ENCODE data around the gene CNTNAP1. TPM values are rescaled to one million over a fixed set of nuclear protein-coding genes. Genes with fewer than 3 reads are reported as not detected.

The CNTNAP1 gene
- total RNA-seq, 2 donors from 2014 or later, result 0.61 to 2.8 TPM

DNA sequence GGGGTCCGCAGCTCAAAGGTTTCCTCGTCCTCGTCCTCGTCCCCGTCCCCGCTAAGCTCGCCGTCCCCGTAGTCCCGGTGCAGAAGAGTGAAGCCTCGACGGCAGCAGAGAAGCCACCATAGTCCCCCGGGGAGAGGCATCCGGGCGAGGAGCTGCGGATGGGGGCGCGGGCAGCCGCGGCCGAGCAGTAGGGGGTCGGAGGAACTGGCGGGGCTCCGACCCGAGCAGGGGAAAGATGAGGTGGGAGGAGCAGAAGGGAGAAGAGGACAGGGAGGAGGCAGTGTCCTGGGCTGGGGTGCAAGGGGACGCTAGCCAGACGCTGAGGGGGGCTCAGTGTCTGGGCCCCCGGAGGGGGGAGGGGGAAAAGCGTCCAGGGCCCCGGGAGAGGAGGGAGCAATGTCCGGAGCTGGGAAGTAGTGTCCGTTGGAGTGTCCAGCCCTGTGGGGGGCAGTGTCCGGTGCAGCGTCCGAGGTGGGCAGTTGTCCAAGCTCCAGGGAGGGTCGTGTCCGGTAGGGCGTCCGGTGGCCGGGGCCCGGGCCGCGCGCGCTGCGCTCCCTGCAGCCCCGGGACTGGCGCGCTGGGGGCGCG is 5.8 kb upstream of the CNTNAP1 start, which contains the start of gene PLEKHH3:
TSS of gene PLEKHH3 (minus strand) at position 571 of the 588 bp plus-strand sequence. CDS start at position 140, 431 bp downstream.
- peaks cover 11% of the 10 kb centered on the region for H3K4me1 Mint-ChIP-seq
- peak within 1 kb of the TSS; percentile 87 for H3K4me3 Mint-ChIP-seq
- peaks cover 22% of the 10 kb centered on the region for H3K27me3 Mint-ChIP-seq
- no peaks in the 10 kb centered on the region for H3K9me3 Mint-ChIP-seq
- no peak for ATAC-seq (replicated peaks)
- no peaks in the 10 kb centered on the region for H3K36me3 Mint-ChIP-seq (ENCODE audit: low read depth)
- H3K27ac Mint-ChIP-seq, result peak within 1 kb of the TSS; percentile 65

DNA sequence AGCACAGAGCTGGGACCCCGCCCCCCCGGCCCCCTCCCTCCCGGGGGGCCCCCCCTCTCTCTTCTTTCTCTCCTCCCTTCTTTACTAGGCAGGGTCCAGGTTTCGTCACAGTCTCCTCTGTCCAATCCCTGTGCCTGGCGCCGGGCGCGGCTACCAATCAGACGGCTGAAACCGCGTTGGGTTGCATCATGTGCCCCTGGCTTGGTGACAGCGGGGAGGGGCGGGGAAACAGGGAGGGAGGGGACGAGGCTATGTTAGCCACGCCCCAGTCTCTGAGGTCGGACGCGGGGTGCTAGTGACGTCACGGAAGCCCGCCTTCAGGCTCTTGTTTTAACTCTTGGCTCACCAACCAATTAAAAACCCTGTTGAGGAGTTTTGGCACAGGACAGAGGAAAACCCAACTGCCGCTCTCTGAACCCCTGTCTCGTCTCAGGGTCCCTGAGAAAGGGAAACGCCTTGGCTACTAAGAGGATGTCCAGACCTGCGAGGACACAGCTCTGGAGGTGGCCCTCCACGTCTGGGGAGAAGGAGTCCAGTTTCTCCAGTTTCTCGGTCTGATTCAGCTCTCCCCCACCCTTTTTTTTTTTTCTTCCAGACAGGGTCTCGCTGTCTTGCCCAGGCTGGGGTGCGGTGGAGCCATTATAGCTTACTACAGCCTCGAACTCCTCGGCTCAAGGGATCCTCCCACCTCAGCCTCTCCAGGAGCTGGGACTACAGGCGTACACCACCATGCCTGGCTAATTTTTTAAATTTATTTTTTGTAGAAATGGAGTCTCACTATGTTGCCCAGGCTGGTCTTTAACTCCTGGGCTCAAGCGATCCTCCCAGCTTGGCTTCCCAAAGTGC is 5.1 kb upstream of the CNTNAP1 start:
- H3K4me3 Mint-ChIP-seq, result peak overlapping the region; percentile 87
- no peaks in the 10 kb centered on the region for H3K36me3 Mint-ChIP-seq (ENCODE audit: low read depth)
- peaks cover 16% of the 10 kb centered on the region for H3K4me1 Mint-ChIP-seq
- H3K9me3 Mint-ChIP-seq, result no peaks in the 10 kb centered on the region
- ATAC-seq (replicated peaks), result peak; percentile 83
- H3K27ac Mint-ChIP-seq, result peak overlapping the region; percentile 65
- peaks cover 19% of the 10 kb centered on the region for H3K27me3 Mint-ChIP-seq

DNA sequence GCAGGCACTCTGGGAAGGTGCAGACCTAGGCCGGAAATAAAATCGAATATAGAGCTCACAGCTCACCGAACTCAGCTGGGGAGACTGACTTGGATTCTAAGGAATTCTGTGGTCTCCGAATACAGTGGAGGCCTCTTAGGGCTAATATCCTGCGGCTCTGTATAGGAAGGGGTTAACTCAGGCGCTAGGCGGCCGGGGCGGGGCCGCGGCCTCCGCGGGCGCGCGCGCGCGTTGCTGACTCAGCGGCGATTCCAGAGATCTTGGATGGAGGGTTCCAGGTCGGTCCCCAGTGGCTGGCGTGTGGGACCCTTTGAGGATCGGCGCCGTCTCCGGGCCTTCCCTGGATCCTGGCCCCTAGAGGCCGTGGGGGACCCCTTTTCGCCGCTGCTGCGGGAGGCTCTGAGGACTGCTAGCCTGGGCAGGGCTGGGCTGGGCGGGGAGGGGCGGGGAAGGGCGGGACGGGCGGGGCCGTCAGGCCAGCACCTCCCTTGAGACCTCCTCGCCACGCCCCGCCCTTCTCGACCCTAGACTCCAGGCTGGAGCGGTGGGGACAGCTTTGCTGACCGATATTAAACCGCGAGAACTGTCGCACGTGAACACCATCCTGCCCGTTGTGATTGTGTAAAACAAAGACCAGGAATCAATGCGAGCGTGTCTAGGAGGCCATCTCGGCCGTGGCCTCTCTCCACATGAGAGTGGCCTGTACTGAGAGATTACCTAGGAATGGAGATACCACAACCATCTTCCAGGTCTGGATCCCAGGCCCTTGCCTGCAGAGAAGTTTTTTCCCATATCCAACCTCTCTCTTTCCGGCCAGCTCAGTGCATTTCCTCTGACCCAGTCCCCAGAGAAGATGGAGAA is 4.2 kb upstream of the CNTNAP1 start:
- Mint-ChIP-seq H3K27ac (peak overlapping the region; percentile 65), H3K27me3 (peaks cover 22% of the 10 kb centered on the region), H3K4me3 (peak overlapping the region; percentile 87), H3K36me3 (ENCODE audit: low read depth) (no peaks in the 10 kb centered on the region), H3K4me1 (peaks cover 19% of the 10 kb centered on the region), H3K9me3 (no peaks in the 10 kb centered on the region)
- ATAC-seq (replicated peaks), result peak; percentile 43

DNA sequence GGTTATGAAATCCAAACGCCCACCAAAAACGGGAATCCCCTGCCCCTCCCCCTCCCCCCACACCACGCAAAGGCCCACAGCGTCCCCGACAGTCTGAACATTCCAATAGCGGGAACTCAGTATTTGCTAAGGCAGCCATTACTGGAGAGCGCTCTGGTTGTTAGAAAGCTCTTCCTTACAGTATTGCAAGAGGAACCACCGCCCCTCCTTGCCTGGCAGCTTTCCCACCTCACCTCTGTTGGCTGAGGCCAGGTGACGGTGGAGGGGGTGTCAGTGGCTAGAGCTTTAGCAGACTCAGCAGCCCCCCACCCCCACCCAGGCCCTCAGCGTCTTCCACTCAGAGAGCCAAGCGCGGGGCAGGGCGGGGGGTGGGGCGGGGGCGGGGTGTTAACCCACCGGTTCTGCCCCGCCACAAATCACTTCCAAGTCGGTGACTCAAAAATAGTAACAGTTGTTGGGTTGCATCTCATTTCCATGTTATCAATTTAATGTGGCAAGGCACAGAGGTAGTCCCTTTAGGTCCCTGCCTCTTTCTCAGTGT is 3.3 kb upstream of the CNTNAP1 start:
- H3K27me3 Mint-ChIP-seq, result peaks cover 27% of the 10 kb centered on the region
- no peaks in the 10 kb centered on the region for H3K9me3 Mint-ChIP-seq
- H3K27ac Mint-ChIP-seq, result peak overlapping the region; percentile 59
- no peaks in the 10 kb centered on the region for H3K36me3 Mint-ChIP-seq (ENCODE audit: low read depth)
- peaks cover 21% of the 10 kb centered on the region for H3K4me1 Mint-ChIP-seq
- peak; percentile 20 for ATAC-seq (replicated peaks)
- peak overlapping the region; percentile 87 for H3K4me3 Mint-ChIP-seq

DNA sequence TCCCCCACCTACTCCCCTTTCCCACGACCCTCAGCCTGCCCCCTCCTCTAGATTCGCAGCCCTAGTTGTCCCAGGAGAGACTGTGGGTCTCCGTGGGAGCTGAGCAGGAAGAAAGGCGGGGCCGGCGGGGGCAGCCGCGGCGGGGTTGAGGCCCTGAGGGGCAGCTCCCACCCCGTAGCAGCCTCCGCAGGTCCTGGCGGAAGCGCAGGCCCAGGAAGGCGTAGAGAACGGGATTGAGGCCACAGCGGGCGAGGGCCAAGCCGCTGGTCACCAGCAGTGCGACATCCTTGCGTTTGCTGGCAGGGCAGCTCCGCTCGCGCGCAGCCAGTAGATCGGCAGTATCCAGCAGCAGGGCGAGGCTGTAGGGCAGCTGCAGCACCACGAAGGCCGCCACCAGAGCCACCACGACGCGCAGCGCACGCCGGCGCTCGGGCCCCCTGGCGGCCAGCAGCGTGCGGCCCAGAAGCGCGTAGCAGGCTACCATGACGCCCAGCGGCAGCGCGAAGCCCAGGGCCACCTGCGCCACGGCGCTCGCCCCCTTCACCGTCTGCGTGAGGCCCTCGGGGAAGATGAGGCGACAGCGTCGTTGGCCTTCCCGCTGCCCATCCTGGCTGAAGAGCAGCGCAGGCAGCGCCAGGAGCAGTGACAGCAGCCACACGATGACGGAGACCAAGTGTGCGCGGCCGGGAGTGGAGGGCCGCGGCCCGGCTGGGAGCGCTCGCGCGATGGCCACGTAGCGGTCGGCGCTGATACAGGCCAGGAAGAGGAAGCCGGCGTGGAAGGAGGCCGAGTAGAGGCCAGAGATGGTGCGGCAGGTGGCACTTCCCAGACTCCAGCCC is 2.6 kb upstream of the CNTNAP1 start:
- peak overlapping the region; percentile 87 for H3K4me3 Mint-ChIP-seq
- H3K9me3 Mint-ChIP-seq, result no peaks in the 10 kb centered on the region
- H3K36me3 Mint-ChIP-seq (ENCODE audit: low read depth), result no peaks in the 10 kb centered on the region
- H3K4me1 Mint-ChIP-seq, result peaks cover 21% of the 10 kb centered on the region
- H3K27me3 Mint-ChIP-seq, result peaks cover 21% of the 10 kb centered on the region
- peak; percentile 52 for ATAC-seq (replicated peaks)
- no peak overlapping the region for H3K27ac Mint-ChIP-seq

DNA sequence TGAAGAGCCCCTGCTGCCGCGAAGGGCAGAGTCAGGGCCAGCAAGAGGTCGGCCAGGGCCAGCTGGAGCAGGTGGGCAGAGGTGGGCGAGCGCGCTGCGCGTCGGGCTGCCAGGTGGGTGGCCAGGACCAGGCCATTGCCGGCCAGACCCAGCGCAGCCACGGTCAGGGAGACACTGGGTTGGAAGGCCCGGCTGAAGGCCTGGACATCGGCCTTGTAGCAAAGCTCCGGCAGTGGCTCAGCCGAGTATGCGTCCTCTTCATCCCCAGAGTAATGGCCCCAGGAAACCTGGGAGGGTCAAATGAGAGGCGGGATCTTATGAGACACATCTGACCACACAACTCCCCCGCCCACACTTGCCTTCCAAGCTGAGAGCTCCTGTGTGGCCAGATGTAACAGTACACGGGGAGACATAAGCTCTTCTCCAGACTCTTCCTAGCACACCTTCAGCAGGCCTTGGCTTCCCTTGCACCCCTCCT is 2.0 kb upstream of the CNTNAP1 start:
- ATAC-seq (replicated peaks), result no peak
- Mint-ChIP-seq H3K27me3 (peaks cover 18% of the 10 kb centered on the region), H3K4me1 (peaks cover 21% of the 10 kb centered on the region), H3K27ac (no peak overlapping the region), H3K4me3 (peak overlapping the region; percentile 87), H3K36me3 (ENCODE audit: low read depth) (no peaks in the 10 kb centered on the region), H3K9me3 (no peaks in the 10 kb centered on the region)

DNA sequence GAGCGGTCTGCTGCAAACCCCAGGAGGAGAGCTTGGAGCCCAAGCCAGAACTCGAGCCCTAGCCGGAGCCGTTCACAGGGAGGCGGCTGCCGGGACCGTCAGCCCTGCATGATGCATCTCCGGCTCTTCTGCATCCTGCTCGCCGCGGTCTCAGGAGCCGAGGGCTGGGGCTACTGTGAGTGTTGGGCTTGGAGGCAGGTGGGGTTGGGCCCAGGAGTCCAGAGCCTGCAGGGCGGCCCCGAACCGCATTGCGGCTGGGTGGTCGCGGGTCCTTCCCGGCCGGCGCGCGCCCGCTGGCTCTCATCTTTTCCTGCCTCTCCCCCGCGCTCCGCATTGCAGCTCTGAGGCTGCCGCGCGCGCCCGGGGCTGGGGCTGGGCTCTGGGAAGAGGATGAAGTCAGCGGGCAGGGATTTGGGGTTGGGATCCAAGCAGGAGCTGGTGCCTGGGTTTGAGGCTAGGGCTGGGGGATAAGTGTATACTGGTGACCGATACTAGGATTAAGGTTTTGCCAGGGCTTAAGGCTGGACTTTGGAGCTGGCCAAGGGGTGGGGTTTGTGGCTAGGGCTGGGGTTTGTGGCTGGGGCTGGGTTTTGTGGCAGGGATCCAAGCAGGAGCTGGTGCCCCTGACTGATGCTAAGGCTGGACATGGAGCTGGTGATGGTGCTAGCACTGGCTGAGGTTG is 532 bp downstream of the CNTNAP1 start:
- peaks cover 14% of the 10 kb centered on the region for H3K27me3 Mint-ChIP-seq
- peak; percentile 15 for ATAC-seq (replicated peaks)
- H3K36me3 Mint-ChIP-seq (ENCODE audit: low read depth), result no peaks in the 10 kb centered on the region
- no peak overlapping the region for H3K27ac Mint-ChIP-seq
- H3K4me3 Mint-ChIP-seq, result peak overlapping the region; percentile 87
- peaks cover 21% of the 10 kb centered on the region for H3K4me1 Mint-ChIP-seq
- no peaks in the 10 kb centered on the region for H3K9me3 Mint-ChIP-seq

DNA sequence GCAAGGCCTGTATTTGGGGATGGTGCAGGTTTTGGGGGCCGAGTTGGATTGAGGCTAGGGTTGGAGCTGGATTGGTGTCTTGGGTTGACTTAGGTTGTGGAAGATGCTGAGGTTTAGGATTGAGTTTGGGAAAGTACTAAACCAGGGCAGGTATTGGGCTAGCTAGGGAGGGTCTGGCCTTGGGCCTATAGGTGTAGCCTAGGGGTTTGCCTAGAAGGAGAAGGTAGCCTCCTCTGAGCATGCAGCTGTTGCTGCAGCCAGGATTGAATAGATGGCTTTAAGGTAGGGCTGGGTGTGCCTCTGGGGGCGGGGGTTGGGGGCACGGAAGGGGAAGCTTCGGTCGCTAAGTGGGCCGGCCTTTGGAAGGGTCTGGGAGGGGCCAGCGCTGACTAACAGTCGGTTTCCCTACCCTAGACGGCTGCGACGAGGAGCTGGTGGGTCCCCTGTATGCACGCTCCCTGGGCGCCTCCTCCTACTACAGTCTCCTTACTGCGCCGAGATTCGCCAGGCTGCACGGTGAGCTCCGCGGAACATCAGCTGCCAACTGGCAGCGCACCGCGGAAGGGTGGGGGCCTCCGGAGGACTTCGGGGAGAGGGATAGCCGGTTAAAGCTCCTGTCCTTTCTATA is 1.2 kb downstream of the CNTNAP1 start:
- H3K27me3 Mint-ChIP-seq, result peaks cover 14% of the 10 kb centered on the region
- peaks cover 18% of the 10 kb centered on the region for H3K4me1 Mint-ChIP-seq
- no peak for ATAC-seq (replicated peaks)
- H3K4me3 Mint-ChIP-seq, result peak overlapping the region; percentile 87
- H3K27ac Mint-ChIP-seq, result no peak overlapping the region
- no peaks in the 10 kb centered on the region for H3K36me3 Mint-ChIP-seq (ENCODE audit: low read depth)
- no peaks in the 10 kb centered on the region for H3K9me3 Mint-ChIP-seq

DNA sequence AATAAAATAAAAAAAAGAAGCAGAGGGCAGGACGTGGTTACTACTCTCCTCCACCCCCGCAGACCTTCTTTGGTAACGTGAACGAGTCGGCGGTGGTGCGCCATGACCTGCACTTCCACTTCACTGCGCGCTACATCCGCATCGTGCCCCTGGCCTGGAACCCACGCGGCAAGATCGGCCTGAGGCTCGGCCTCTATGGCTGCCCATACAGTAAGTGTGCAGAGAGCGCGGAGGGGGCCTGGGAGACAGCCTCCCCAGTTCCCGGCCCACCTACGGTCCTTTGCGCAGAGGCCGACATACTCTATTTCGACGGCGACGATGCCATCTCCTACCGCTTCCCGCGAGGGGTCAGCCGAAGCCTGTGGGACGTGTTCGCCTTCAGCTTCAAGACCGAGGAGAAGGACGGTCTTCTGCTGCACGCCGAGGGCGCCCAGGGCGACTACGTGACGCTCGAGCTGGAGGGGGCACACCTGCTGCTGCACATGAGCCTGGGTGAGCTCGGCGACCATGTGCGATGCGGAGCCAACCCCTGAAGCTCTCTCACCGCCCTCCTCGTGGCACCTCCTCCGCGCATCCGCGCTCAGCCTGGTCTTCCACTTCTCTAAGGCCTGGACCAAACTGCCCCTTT is 2.7 kb downstream of the CNTNAP1 start:
- Mint-ChIP-seq H3K27me3 (peaks cover 14% of the 10 kb centered on the region), H3K9me3 (no peaks in the 10 kb centered on the region), H3K4me1 (peaks cover 17% of the 10 kb centered on the region), H3K27ac (no peak overlapping the region), H3K4me3 (no peak overlapping the region), H3K36me3 (ENCODE audit: low read depth) (no peaks in the 10 kb centered on the region)
- ATAC-seq (replicated peaks), result no peak

DNA sequence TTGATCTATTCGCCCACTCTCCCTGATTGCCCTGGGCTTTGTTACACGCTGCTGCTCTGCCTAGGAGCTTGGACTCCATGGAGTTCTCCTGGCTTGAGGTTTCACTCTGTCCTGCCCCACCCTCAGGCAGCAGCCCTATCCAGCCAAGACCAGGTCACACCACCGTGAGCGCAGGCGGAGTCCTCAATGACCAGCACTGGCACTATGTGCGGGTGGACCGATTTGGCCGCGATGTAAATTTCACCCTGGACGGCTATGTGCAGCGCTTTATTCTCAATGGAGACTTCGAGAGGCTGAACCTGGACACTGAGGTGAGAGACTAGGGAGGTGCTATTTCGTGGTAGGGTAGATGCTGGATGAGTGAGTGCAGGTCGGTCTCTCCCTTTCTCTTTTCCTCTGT is 3.5 kb downstream of the CNTNAP1 start:
- no peak for ATAC-seq (replicated peaks)
- H3K27me3 Mint-ChIP-seq, result peaks cover 11% of the 10 kb centered on the region
- no peak overlapping the region for H3K4me3 Mint-ChIP-seq
- H3K4me1 Mint-ChIP-seq, result peaks cover 17% of the 10 kb centered on the region
- no peak overlapping the region for H3K27ac Mint-ChIP-seq
- no peaks in the 10 kb centered on the region for H3K9me3 Mint-ChIP-seq
- H3K36me3 Mint-ChIP-seq (ENCODE audit: low read depth), result no peaks in the 10 kb centered on the region

DNA sequence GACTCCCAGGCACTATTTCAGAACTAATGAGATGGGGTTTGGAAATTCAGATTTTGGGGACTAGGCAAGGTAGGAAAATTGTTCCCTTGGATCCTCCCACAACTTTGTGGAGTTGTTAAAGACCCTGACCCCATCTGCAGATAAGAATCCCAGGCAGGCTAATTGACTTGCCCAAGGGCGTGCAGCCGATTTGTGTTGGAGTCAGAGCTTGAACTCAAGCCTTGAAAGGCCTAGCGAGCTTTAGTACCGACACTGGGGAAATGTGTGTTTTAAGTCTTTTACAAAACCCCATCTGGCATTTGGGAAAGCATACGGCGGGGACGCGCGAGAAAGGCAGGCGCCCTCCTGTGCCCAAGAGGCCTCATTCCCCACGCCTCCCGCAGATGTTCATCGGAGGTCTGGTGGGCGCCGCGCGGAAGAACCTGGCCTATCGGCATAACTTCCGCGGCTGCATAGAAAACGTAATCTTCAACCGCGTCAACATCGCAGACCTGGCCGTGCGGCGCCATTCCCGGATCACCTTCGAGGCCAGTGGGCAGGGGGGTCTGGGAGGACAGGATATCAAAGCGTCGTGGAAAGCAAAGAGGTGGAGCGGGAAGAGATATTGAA is 4.3 kb downstream of the CNTNAP1 start:
- no peak overlapping the region for H3K4me3 Mint-ChIP-seq
- no peak for ATAC-seq (replicated peaks)

DNA sequence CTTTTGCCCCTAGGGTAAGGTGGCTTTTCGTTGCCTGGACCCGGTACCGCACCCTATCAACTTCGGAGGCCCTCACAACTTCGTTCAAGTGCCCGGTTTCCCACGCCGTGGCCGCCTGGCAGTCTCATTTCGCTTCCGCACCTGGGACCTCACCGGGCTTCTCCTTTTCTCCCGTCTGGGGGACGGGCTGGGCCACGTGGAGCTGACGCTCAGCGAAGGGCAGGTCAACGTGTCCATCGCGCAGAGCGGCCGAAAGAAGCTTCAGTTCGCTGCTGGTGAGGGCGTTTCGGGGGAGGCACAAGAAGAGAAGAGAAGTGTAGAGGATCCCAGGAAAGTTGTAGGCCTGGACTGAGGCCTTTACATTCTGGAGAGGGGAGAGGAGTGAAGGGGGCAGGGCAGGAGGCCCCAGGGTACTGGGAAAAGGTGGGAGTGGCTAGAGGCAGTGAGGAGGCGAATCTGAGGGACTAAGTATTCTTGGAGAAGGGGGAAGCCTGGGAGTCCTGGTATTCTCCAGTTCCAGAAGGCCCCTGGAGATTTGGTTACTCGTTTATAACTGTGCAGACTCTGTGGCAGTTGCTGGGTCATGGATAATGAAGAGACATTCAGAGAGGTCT is 5.5 kb downstream of the CNTNAP1 start:
- no peak for ATAC-seq (replicated peaks)
- Mint-ChIP-seq H3K27ac (no peak overlapping the region), H3K4me3 (no peak overlapping the region), H3K9me3 (no peaks in the 10 kb centered on the region), H3K36me3 (ENCODE audit: low read depth) (no peaks in the 10 kb centered on the region), H3K27me3 (peaks cover 8% of the 10 kb centered on the region), H3K4me1 (peaks cover 5% of the 10 kb centered on the region)

More for the DNA sequence above, 4.3 kb downstream of the CNTNAP1 start:
- Mint-ChIP-seq H3K9me3 (no peaks in the 10 kb centered on the region), H3K27ac (no peak overlapping the region), H3K36me3 (ENCODE audit: low read depth) (no peaks in the 10 kb centered on the region), H3K4me1 (peaks cover 12% of the 10 kb centered on the region), H3K27me3 (peaks cover 8% of the 10 kb centered on the region)

Data from activated T-helper 17 cell treated with anti-CD3 and anti-CD28 coated beads, Interleukin-2, amount 50 U/mL, for 72 hours (primary cell).